ENCODE measurements around the gene BEND3. TPM values are rescaled to one million over a fixed set of nuclear protein-coding genes. Genes with fewer than 3 reads are reported as not detected.
"Not testable (repeated sequence)": the region's sequence is repeated elsewhere in the genome, so short reads cannot be mapped to it uniquely, and the experiment has no call there.

The BEND3 gene
- total and polyA plus RNA-seq, 2 of the 8 experiments (the other 6 are each of a cell fraction or from before 2014, with no cell fraction given): 25.2 to 38.8 TPM

DNA sequence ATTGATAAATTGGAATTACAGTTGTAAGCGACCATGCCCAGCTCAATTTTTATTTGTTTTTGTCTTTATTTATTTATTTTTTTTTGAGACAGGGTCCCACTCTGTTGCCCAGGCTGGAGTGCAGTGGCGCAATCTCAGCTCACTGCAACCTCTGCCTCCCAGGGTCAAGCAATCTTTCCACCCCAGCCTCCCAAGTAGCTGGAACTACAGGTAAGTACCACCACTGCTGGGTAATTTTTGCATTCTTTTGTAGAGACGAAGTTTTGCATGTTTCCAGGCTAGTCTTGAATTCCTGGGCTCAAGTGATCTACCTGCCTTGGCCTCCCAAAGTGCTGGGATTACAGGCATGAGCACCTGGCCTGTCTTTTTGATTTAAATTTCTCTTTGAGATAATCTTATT, 21.0 kb upstream of the BEND3 start:
- not testable (repeated sequence) for H3K79me2 ChIP-seq (ENCODE audit: control insufficient read depth in 1 of 2, insufficient read depth in 2 of 2, low read length in 2 of 2); H4K5ac ChIP-seq (ENCODE audit: insufficient read length, low read depth, low read length); H3K4me3 ChIP-seq (ENCODE audit: extremely low read depth in 1 of 4, insufficient read depth in 2 of 4, low read depth in 3 of 4, low read length in 4 of 4); H3K9ac ChIP-seq (replicated peaks in 1 of 4; ENCODE audit: extremely low read depth in 1 of 4, low read depth in 3 of 4, low read length in 3 of 4); DNase-seq (ENCODE audit: low read depth in 1 of 2, low spot score in 2 of 2); H3K27ac ChIP-seq (ENCODE audit: low read depth, low read length); H2BK15ac ChIP-seq (ENCODE audit: low read length); H3K18ac ChIP-seq (ENCODE audit: extremely low read depth, low read length); H3K14ac ChIP-seq (ENCODE audit: insufficient read length); H2BK20ac ChIP-seq (ENCODE audit: low read length); H2AK5ac ChIP-seq (ENCODE audit: low read depth, low read length); FAIRE-seq; H3K4me1 ChIP-seq (replicated peaks in 1 of 4; ENCODE audit: control insufficient read depth in 3 of 4, insufficient read depth in 4 of 4, low read length in 3 of 4); H3K56ac ChIP-seq (replicated peaks; ENCODE audit: insufficient read length, low read depth, low read length); H4K20me1 ChIP-seq (replicated peaks in 1 of 2; ENCODE audit: control insufficient read depth in 1 of 2, insufficient read depth in 2 of 2, low read length in 2 of 2); H2BK12ac ChIP-seq (ENCODE audit: low read depth, low read length); H3K4me2 ChIP-seq (ENCODE audit: insufficient read depth in 1 of 2, low read depth in 2 of 2, low read length in 2 of 2); H2AFZ ChIP-seq (ENCODE audit: low read length); H3K23me2 ChIP-seq (ENCODE audit: low read depth, low read length); H3K4ac ChIP-seq (replicated peaks; ENCODE audit: insufficient read length, low read depth, low read length); H3K79me1 ChIP-seq (ENCODE audit: low read depth, low read length); H4K8ac ChIP-seq (ENCODE audit: extremely low read depth, insufficient read depth, low read length); H4K91ac ChIP-seq (replicated peaks; ENCODE audit: insufficient read length, low read length); H3K23ac ChIP-seq (ENCODE audit: insufficient read length); H3K36me3 ChIP-seq (ENCODE audit: control insufficient read depth in 2 of 4, insufficient read depth in 4 of 4, low read length in 3 of 4); H2BK5ac ChIP-seq (ENCODE audit: low read depth, low read length); H2BK120ac ChIP-seq (replicated peaks; ENCODE audit: low read depth, low read length); H3K9me3 ChIP-seq (ENCODE audit: insufficient read depth in 2 of 2, low read depth in 1 of 2, low read length in 1 of 2); H3K27me3 ChIP-seq (replicated peaks in 1 of 4; ENCODE audit: control insufficient read depth in 3 of 4, extremely low read depth in 1 of 4, insufficient read depth in 3 of 4, low read length in 3 of 4)
- TF ChIP-seq CEBPB (IDR thresholded peaks at IDR 0.05; ENCODE audit: low read depth, low read length): peak; percentile 56; the same call in 1 of the 2 replicates
- ChIA-PET POLR2A (ENCODE audit: partially characterized antibody) (interaction anchor here (1.9 kb wide), 1 partner anchor 21 kb away, joined by 6 read pairs; the partner anchor contains the start of gene BEND3), CTCF (ENCODE audit: partially characterized antibody) (interaction anchor here (0.7 to 1.3 kb wide), 6 partner anchors 9 to 287 kb away, joined by 3 to 4 read pairs (median 4); no protein-coding TSS in a partner anchor)
- WGBS, 2 experiments (ENCODE audit: extremely low coverage in 1 of 2, insufficient coverage in 1 of 2, insufficient read length in 1 of 2, insufficient replicate concordance in 2 of 2, low coverage in 1 of 2, low lambda C conversion rate in 2 of 2, missing lambda C conversion rate in 1 of 2): 79% methylated on average over 3 of the region's 3 CpGs; no CpG with 5 or more reads in 1 of the 2 experiments
